ENCODE results near the gene OR52I1.

OR52I1 gene

GRCh38 chr11:4593739-4594138 is at the start of gene OR52I1:
Gene OR52I1, plus strand, starts transcription at chr11:4594039. Its CDS starts 0 bp downstream, at chr11:4594039.
- no peak for DNase-seq (ENCODE audit: low read depth in 1 of 2, low spot score in 1 of 2)

GRCh38 chr11:4544891-4545290 is 48.9 kb upstream of the OR52I1 start, which contains the start of gene OR52M1:
Gene OR52M1, plus strand, starts transcription at chr11:4545191. Its CDS starts 0 bp downstream, at chr11:4545191.
- no peak for DNase-seq (ENCODE audit: low read depth in 1 of 2, low spot score in 1 of 2)

GRCh38 chr11:4546878-4547277 is 47.0 kb upstream of the OR52I1 start:
- DNase-seq (ENCODE audit: low read depth in 1 of 2, low spot score in 1 of 2): no peak

- no peak for DNase-seq (ENCODE audit: low read depth in 1 of 2, low spot score in 1 of 2)
These were observed 46.4 kb upstream of the OR52I1 start for GRCh38 chr11:4547416-4547815.

- no peak for DNase-seq (ENCODE audit: low read depth in 1 of 2, low spot score in 1 of 2)
These were observed 42.4 kb upstream of the OR52I1 start for GRCh38 chr11:4551346-4551979.

GRCh38 chr11:4559527-4560440 is 34.1 kb upstream of the OR52I1 start:
- DNase-seq (ENCODE audit: low read depth in 1 of 2, low spot score in 1 of 2): no peak

- DNase-seq (ENCODE audit: low read depth in 1 of 2, low spot score in 1 of 2): no peak
These were observed 33.4 kb upstream of the OR52I1 start for GRCh38 chr11:4560467-4560866.

GRCh38 chr11:4565371-4565770 is 28.5 kb upstream of the OR52I1 start:
- DNase-seq (ENCODE audit: low read depth in 1 of 2, low spot score in 1 of 2): no peak

GRCh38 chr11:4569075-4569474 is 24.8 kb upstream of the OR52I1 start:
- no peak for DNase-seq (ENCODE audit: low read depth in 1 of 2, low spot score in 1 of 2)

GRCh38 chr11:4576880-4577279 is 17.0 kb upstream of the OR52I1 start:
- no peak for DNase-seq (ENCODE audit: low read depth in 1 of 2, low spot score in 1 of 2)

- no peak for DNase-seq (ENCODE audit: low read depth in 1 of 2, low spot score in 1 of 2)
These were observed 16.1 kb upstream of the OR52I1 start for GRCh38 chr11:4577761-4578160.

GRCh38 chr11:4578624-4579023 is 15.2 kb upstream of the OR52I1 start:
- DNase-seq (ENCODE audit: low read depth in 1 of 2, low spot score in 1 of 2): no peak

GRCh38 chr11:4580124-4580523 is 13.7 kb upstream of the OR52I1 start:
- DNase-seq (ENCODE audit: low read depth in 1 of 2, low spot score in 1 of 2): no peak

GRCh38 chr11:4581443-4581842 is 12.4 kb upstream of the OR52I1 start, which contains the start of gene OR52I2:
Gene OR52I2, plus strand, starts transcription at chr11:4581743.
- no peak for DNase-seq (ENCODE audit: low read depth in 1 of 2, low spot score in 1 of 2)

GRCh38 chr11:4589017-4589416 is 4.8 kb upstream of the OR52I1 start:
- no peak for DNase-seq (ENCODE audit: low read depth in 1 of 2, low spot score in 1 of 2)

- no peak for DNase-seq (ENCODE audit: low read depth in 1 of 2, low spot score in 1 of 2)
These were observed 11.2 kb downstream of the OR52I1 start for GRCh38 chr11:4605057-4605456.

GRCh38 chr11:4606231-4607015 is 12.6 kb downstream of the OR52I1 start:
- DNase-seq (ENCODE audit: low read depth in 1 of 2, low spot score in 1 of 2): no peak

- DNase-seq (ENCODE audit: low read depth in 1 of 2, low spot score in 1 of 2): no peak
These were observed 13.3 kb downstream of the OR52I1 start for GRCh38 chr11:4607096-4607495.

GRCh38 chr11:4607781-4608666 is 14.2 kb downstream of the OR52I1 start, which contains the start of gene TRIM68:
Gene TRIM68, minus strand, starts transcription at chr11:4608231. Its CDS starts 2,727 bp downstream, at chr11:4605504.
- peak; percentile 90 for DNase-seq (ENCODE audit: low read depth in 1 of 2, low spot score in 1 of 2)

- DNase-seq (ENCODE audit: low read depth in 1 of 2, low spot score in 1 of 2): no peak
These were observed 16.6 kb downstream of the OR52I1 start for GRCh38 chr11:4610258-4610935.
